ENCODE data around the gene TMEM234. TPM values are rescaled to one million over a fixed set of nuclear protein-coding genes. Genes with fewer than 3 reads are reported as not detected.

TMEM234 gene
- total RNA-seq, 2 donors from 2014 or later = 20.3 to 27.0 TPM

DNA sequence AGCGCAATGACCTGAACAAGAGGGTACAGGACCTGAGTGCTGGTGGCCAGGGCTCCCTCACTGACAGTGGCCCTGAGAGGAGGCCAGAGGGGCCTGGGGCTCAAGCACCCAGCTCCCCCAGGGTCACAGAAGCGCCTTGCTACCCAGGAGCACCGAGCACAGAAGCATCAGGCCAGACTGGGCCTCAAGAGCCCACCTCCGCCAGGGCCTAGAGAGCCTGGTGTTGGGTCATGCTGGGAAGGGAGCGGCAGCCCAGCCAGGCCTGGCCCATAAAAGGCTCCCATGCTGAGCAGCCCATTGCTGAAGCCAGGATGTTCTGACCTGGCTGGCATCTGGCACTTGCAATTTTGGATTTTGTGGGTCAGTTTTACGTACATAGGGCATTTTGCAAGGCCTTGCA is 27.2 kb downstream of the TMEM234 start:
- H3K27me3 ChIP-seq = no peaks in the 10 kb centered on the region
- H3K9me3 ChIP-seq = no peaks in the 10 kb centered on the region
- no peak overlapping the region for H3K27ac ChIP-seq
- no peak overlapping the region for H3K4me3 ChIP-seq
- peaks cover 54% of the 10 kb centered on the region for H3K36me3 ChIP-seq
- intact Hi-C loops (cut with DNase I) = no loop called here
- H3K9ac ChIP-seq (ENCODE audit: low read depth in 2 of 2, low read length in 2 of 2) = no peak overlapping the region
- TF ChIP-seq CTCF (IDR thresholded peaks at IDR 0.05) = no peak
- no peak for DNase-seq
- no peaks in the 10 kb centered on the region for H3K4me1 ChIP-seq

DNA sequence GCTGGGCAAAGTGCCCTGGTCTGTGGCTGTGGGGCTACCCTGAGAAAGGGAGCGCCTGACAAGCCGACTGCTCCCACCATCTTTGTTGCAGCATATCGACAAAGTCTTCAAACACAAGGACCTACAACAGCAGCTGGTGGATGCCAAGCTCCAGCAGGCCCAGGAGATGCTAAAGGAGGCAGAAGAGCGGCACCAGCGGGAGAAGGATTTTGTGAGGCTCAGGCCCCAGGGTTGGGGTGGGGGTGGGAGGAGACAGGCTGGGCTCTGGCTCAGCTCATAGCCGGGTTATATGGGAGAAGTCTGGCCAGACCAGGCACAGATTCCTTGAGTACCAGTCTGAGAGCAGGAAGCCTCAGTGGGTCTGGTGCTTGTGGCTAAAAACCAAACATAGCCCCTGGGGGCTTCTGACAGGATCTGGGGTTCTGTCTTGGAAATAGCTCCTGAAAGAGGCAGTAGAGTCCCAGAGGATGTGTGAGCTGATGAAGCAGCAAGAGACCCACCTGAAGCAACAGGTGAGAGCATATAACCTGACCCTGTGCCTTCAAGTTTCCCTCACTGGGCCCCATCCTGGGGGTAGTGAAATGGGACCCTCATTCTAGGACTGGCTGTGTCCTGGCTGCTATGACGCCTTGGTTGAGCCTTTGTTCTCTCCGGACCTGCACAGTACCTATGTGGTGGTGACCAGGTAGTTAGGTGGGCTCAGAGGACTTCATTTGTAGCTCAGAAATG is 29.8 kb downstream of the TMEM234 start:
- Histone ChIP-seq H3K9ac (ENCODE audit: low read depth in 2 of 2, low read length in 2 of 2) (no peak overlapping the region), H3K9me3 (no peaks in the 10 kb centered on the region), H3K4me3 (no peak overlapping the region), H3K36me3 (peaks cover 76% of the 10 kb centered on the region), H3K27me3 (no peaks in the 10 kb centered on the region), H3K4me1 (no peaks in the 10 kb centered on the region), H3K27ac (no peak overlapping the region)
- intact Hi-C loops (cut with DNase I) = no loop called here
- no peak for DNase-seq
- TF ChIP-seq CTCF (IDR thresholded peaks at IDR 0.05) = no peak

GRCh38 chr1:32187850-32188249 is 34.3 kb downstream of the TMEM234 start:
- Histone ChIP-seq H3K36me3 (peaks cover 63% of the 10 kb centered on the region), H3K27me3 (no peaks in the 10 kb centered on the region), H3K4me1 (no peaks in the 10 kb centered on the region), H3K9ac (ENCODE audit: low read depth in 2 of 2, low read length in 2 of 2) (no peak overlapping the region), H3K4me3 (no peak overlapping the region), H3K27ac (no peak overlapping the region), H3K9me3 (no peaks in the 10 kb centered on the region)
- DNase-seq = no peak
- TF ChIP-seq CTCF (IDR thresholded peaks at IDR 0.05) = no peak
- intact Hi-C loops (cut with DNase I) = no loop called here

GRCh38 chr1:32186491-32186890 is 35.7 kb downstream of the TMEM234 start:
- Histone ChIP-seq H3K9ac (ENCODE audit: low read depth in 2 of 2, low read length in 2 of 2) (no peak overlapping the region), H3K4me3 (no peak overlapping the region), H3K9me3 (no peaks in the 10 kb centered on the region), H3K36me3 (peaks cover 51% of the 10 kb centered on the region), H3K27ac (no peak overlapping the region), H3K27me3 (no peaks in the 10 kb centered on the region), H3K4me1 (peaks cover 6% of the 10 kb centered on the region)
- no peak for TF ChIP-seq CTCF (IDR thresholded peaks at IDR 0.05)
- no peak for DNase-seq
- intact Hi-C loops (cut with DNase I) = no loop called here

DNA sequence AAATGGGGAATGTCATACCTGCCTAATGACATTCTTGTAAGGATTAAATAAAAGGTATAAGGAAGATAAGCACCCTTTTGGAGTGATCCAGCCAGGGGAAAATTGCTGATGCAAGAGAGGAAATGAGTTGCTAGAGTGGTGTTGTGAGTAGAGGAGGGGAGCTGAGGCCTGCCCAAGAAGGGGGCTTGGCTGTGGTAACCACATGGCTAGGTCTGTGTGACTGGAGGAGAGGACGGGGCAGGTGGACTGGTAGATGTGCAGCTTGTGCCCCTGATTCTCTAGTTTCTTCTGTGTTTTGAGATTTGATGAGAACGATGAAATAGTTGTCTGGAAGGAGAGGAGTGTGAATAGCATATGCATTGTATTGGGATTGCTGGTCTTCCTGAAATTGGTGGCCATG is 36.1 kb downstream of the TMEM234 start:
- Histone ChIP-seq H3K9me3 (no peaks in the 10 kb centered on the region), H3K4me1 (peaks cover 6% of the 10 kb centered on the region), H3K36me3 (peaks cover 47% of the 10 kb centered on the region), H3K9ac (ENCODE audit: low read depth in 2 of 2, low read length in 2 of 2) (no peak overlapping the region), H3K4me3 (no peak overlapping the region), H3K27ac (no peak overlapping the region), H3K27me3 (no peaks in the 10 kb centered on the region)
- no peak for TF ChIP-seq CTCF (IDR thresholded peaks at IDR 0.05)
- intact Hi-C loops (cut with DNase I) = no loop called here
- DNase-seq = no peak
